Calu3 (cell line): ENCODE measurements around the gene NPIPB2. TPM values are rescaled to one million over a fixed set of nuclear protein-coding genes. Genes with fewer than 3 reads are reported as not detected.
"Not testable (repeated sequence)": the region's sequence is repeated elsewhere in the genome, so short reads cannot be mapped to it uniquely, and the experiment has no call there.

Experiments
- BruUV-seq: library from RNA; stranded (reverse); fragments of 400-500 nt; replicated peaks from 2 replicates; lab custom pipeline; 2021; lab: Mats Ljungman, UMichigan
- CTCF ChIA-PET: fragments of 300-600 bp; sonication (Branson Sonifier 250); formaldehyde crosslinking; loops from one replicate; lab custom pipeline; 2022; ENCODE audit warnings: antibody characterized with exemption; lab: Charles Lee
- DNase-seq: peaks from one replicate; pipeline ENCODE4 v3.0.0; 2022
- H3K27ac Mint-ChIP-seq: one replicate; pipeline ENCODE4 v1.8.0; 2022; ENCODE audit warnings: mixed read lengths; ENCODE audit not compliant: unreplicated experiment
- H3K27me3 Mint-ChIP-seq: one replicate; pipeline ENCODE4 v1.8.0; 2022; ENCODE audit warnings: mixed read lengths; ENCODE audit not compliant: unreplicated experiment
- H3K36me3 Mint-ChIP-seq: one replicate; pipeline ENCODE4 v1.8.0; 2022; ENCODE audit warnings: mild to moderate bottlenecking, moderate library complexity, mixed read lengths; ENCODE audit not compliant: insufficient read depth, unreplicated experiment
- H3K4me1 Mint-ChIP-seq: one replicate; pipeline ENCODE4 v1.8.0; 2022; ENCODE audit warnings: mild to moderate bottlenecking, low read depth, mixed read lengths; ENCODE audit not compliant: unreplicated experiment
- H3K4me3 Mint-ChIP-seq: one replicate; pipeline ENCODE4 v1.8.0; 2022; ENCODE audit warnings: mild to moderate bottlenecking, low read depth, moderate library complexity, mixed read lengths; ENCODE audit not compliant: unreplicated experiment
- H3K9me3 Mint-ChIP-seq: one replicate; pipeline ENCODE4 v1.8.0; 2022; ENCODE audit warnings: low read depth, mixed read lengths; ENCODE audit not compliant: unreplicated experiment
- CTCF ChIP-seq: fragments of 200-600 bp; IDR thresholded peaks from one replicate; pipeline ENCODE4 v1.8.0; 2022; ENCODE audit warnings: antibody characterized with exemption; ENCODE audit not compliant: unreplicated experiment
- intact Hi-C: fragments of 100-400 bp; cut with micrococcal nuclease; formaldehyde crosslinking; loops from one replicate; pipeline ENCODE4 v1.10.0; 2022; ENCODE audit not compliant: unreplicated experiment
- total RNA-seq: library from RNA; stranded (reverse); gene quantifications from 2 replicates; pipeline ENCODE4 v1.2.3, GENCODE V29; 2022

NPIPB2 gene
- total RNA-seq, 1 experiment from 2014 or later, result 21.3 TPM

GRCh38 chr16:11955713-11956123 is 13.9 kb upstream of the NPIPB2 start:
- H3K27ac Mint-ChIP-seq, result no peak overlapping the region
- peaks cover 9% of the 10 kb centered on the region for H3K4me1 Mint-ChIP-seq
- no peaks in the 10 kb centered on the region for H3K27me3 Mint-ChIP-seq
- no peak for DNase-seq
- CTCF ChIA-PET, result no interaction called here
- H3K4me3 Mint-ChIP-seq, result no peak overlapping the region
- intact Hi-C loops, result no loop called here
- no peaks in the 10 kb centered on the region for H3K36me3 Mint-ChIP-seq
- TF ChIP-seq CTCF, result no peak
- BruUV-seq, result no TSS peak
- H3K9me3 Mint-ChIP-seq, result no peaks in the 10 kb centered on the region

- H3K27ac Mint-ChIP-seq, H3K4me1 Mint-ChIP-seq, BruUV-seq, H3K27me3 Mint-ChIP-seq, intact Hi-C loops, H3K4me3 Mint-ChIP-seq, DNase-seq, H3K9me3 Mint-ChIP-seq, H3K36me3 Mint-ChIP-seq: not testable (repeated sequence)
- CTCF ChIA-PET, result interaction anchor here (0.8 to 1.1 kb wide), 2 partner anchors 12 to 25 kb away, joined by 4 read pairs; no protein-coding TSS in a partner anchor
These were observed 11.7 kb upstream of the NPIPB2 start for GRCh38 chr16:11953576-11953975.

GRCh38 chr16:11950388-11950787 is 8.5 kb upstream of the NPIPB2 start:
- H3K4me1 Mint-ChIP-seq, result no peaks in the 10 kb centered on the region
- no peaks in the 10 kb centered on the region for H3K9me3 Mint-ChIP-seq
- CTCF ChIA-PET, result no interaction called here
- no peaks in the 10 kb centered on the region for H3K27me3 Mint-ChIP-seq
- H3K36me3 Mint-ChIP-seq, result no peaks in the 10 kb centered on the region
- intact Hi-C loops, result no loop called here
- DNase-seq, result no peak
- TF ChIP-seq CTCF, result no peak
- no TSS peak for BruUV-seq
- no peak overlapping the region for H3K27ac Mint-ChIP-seq
- no peak overlapping the region for H3K4me3 Mint-ChIP-seq

- BruUV-seq, result no TSS peak
- TF ChIP-seq CTCF, result peak; percentile 66
- CTCF ChIA-PET, result interaction anchor here (1.9 kb wide), 1 partner anchor 118 kb away, joined by 18 read pairs; no protein-coding TSS in a partner anchor
These were observed 7.7 kb upstream of the NPIPB2 start for GRCh38 chr16:11949527-11949926.

GRCh38 chr16:11948819-11949218 is 7.0 kb upstream of the NPIPB2 start:
- Mint-ChIP-seq H3K9me3 (no peaks in the 10 kb centered on the region), H3K27me3 (no peaks in the 10 kb centered on the region), H3K4me1 (no peaks in the 10 kb centered on the region), H3K27ac (no peak overlapping the region), H3K36me3 (no peaks in the 10 kb centered on the region), H3K4me3 (no peak overlapping the region)
- BruUV-seq, result no TSS peak
- CTCF ChIA-PET, result interaction anchor here (0.6 to 1.9 kb wide), 2 partner anchors 89 to 119 kb away, joined by 4 to 18 read pairs; no protein-coding TSS in a partner anchor
- no peak for DNase-seq
- intact Hi-C loops, result loop anchor here (1.0 kb wide), 1 partner anchor 119 kb away; no protein-coding TSS in a partner anchor
- TF ChIP-seq CTCF, result no peak

More at GRCh38 chr16:11949527-11949926, 7.7 kb upstream of the NPIPB2 start:
- Mint-ChIP-seq H3K4me3 (no peak overlapping the region), H3K27ac (no peak overlapping the region), H3K27me3 (no peaks in the 10 kb centered on the region), H3K9me3 (no peaks in the 10 kb centered on the region), H3K4me1 (no peaks in the 10 kb centered on the region), H3K36me3 (no peaks in the 10 kb centered on the region)
- peak; percentile 59 for DNase-seq
- intact Hi-C loops, result loop anchor here (1.0 kb wide), 1 partner anchor 119 kb away; no protein-coding TSS in a partner anchor
